Subcutaneous adipose tissue (tissue), 4 donors: ENCODE measurements around the gene TRIAP1. TPM values are rescaled to one million over a fixed set of nuclear protein-coding genes. Genes with fewer than 3 reads are reported as not detected.

Source experiments
- total RNA-seq, 4 donors: library from RNA; depleted of rRNA; stranded (reverse); fragments of >200 nt; gene quantifications; one replicate each; pipeline ENCODE4 v1.1.0, GENCODE V29; 2016
- TF ChIP-seq, protein P1 (sequence below): fragments of 450-650 bp; IDR thresholded peaks from one replicate; pipeline ENCODE4 v1.5.1; 2016; ENCODE audit warnings: low read depth, mild to moderate bottlenecking, control low read depth, antibody characterized with exemption, moderate library complexity

Gene TRIAP1
- 10 to 100 TPM; 12.6 to 31.8 (median 15.7) TPM for total RNA-seq

DNA sequence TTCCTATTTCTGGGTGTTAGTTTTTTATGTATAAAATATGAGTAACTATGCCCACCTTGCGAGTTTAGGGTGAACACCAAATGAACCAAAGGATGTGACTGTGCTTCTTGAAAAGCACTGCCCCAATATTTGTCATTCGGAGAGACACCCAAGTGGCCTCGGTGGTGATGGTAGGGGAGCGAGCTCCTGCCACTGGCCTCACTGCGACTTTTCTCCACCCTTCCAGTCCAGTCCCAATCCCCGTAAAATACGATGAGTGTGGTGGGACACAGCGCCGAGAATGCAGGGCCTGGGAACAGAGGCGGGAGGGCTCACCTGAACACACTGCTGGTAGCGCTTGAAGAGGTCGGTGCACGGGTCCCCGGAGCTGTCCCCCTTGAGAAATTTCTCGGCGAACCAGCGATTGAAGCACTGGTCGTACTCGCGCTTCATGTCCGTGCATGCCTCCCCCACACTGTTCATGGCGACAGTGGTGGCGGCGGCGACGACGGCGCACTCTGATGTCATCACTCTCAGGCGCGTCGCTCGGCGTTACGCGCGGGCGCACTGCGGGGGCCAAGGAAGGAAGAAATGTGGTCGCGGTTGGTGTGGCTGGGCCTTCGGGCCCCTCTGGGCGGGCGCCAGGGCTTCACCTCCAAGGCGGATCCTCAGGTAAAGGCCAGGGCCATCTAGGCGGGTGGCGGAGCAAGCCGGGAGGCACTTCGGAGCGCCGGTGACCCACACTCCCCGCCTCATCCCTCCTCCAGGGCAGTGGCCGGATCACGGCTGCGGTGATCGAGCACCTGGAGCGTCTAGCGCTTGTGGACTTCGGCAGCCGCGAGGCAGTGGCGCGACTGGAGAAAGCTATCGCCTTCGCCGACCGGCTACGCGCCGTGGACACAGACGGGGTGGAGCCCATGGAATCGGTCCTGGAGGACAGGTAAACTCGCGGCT, at the start of gene TRIAP1, which contains the start of gene GATC:
Gene TRIAP1, minus strand, starts transcription at position 474 of the 933 bp plus-strand sequence. Its CDS starts 12 bp downstream, at position 462.
Gene GATC, plus strand, starts transcription at position 534 of the 933 bp plus-strand sequence. Its CDS starts 37 bp downstream, at position 571.
- TF ChIP-seq, protein P1, sequence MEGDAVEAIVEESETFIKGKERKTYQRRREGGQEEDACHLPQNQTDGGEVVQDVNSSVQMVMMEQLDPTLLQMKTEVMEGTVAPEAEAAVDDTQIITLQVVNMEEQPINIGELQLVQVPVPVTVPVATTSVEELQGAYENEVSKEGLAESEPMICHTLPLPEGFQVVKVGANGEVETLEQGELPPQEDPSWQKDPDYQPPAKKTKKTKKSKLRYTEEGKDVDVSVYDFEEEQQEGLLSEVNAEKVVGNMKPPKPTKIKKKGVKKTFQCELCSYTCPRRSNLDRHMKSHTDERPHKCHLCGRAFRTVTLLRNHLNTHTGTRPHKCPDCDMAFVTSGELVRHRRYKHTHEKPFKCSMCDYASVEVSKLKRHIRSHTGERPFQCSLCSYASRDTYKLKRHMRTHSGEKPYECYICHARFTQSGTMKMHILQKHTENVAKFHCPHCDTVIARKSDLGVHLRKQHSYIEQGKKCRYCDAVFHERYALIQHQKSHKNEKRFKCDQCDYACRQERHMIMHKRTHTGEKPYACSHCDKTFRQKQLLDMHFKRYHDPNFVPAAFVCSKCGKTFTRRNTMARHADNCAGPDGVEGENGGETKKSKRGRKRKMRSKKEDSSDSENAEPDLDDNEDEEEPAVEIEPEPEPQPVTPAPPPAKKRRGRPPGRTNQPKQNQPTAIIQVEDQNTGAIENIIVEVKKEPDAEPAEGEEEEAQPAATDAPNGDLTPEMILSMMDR = no peak

DNA sequence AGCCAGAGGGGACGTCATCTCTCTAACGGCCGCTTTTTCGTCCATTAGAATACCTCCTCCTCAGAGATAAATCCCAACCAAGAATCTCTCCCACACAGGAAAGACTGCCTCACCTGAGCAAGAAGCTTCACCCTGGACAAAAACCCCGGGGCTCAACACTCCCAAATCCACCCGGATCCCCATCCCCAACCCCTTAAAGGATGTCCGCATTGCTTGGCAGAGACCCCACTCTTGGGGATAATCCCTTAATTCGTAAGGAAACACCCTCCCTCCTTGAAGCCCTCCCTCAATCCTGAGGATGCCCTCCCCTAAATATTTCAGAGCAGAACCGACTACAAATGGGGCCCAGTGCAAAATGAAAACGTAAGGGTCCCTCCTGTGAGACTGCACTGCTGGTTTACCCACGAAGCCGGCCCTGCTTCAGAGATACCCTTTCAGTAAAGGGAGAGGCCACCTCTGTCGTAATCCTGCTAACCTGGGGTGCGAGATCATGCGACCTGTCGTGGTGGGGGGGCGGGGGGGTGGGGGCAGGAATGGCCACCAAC, 49.1 kb upstream of the TRIAP1 start:
- TF ChIP-seq, protein P1 = no peak

GRCh38 chr12:120490833-120491512, 44.8 kb upstream of the TRIAP1 start:
- TF ChIP-seq, protein P1 = no peak

DNA sequence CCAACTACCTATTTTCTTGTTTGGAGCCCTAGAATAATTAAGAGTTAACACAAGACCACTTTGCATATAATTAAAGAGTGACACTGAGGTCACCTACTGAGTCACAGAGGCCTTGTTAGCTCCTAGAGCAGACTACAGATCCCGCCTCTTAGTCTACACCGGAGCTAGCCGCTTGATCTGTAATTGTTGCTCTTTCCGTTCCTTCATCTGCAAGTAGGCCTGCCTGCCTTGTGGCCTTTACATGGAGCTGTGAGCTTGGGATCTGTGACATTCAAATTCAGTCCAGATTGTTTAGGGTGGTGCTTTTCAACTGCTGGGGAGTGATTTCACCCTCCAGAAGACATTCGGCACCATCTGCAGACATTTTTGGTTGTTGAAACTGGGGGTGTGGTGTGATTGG, 44.1 kb upstream of the TRIAP1 start:
- TF ChIP-seq, protein P1 = no peak

DNA sequence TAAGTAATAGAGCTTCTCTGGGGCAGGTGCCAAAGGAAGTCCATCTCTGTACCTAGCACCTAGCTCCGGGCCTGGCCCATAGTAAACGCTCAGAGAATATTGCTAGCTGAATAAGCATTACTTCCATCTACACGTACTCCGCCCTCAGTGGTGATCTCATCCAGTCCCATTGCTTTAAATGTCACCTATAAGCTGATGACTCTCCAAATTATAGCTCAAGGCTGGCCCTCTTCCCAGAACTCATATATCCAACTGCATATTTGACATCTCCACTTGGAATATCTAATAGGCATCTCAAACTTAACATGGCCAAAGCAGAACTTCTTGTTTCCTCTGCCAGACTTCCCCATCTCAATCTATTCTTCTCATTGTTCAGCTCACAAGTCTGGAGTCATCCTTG, 42.8 kb upstream of the TRIAP1 start:
- TF ChIP-seq, protein P1 = no peak

DNA sequence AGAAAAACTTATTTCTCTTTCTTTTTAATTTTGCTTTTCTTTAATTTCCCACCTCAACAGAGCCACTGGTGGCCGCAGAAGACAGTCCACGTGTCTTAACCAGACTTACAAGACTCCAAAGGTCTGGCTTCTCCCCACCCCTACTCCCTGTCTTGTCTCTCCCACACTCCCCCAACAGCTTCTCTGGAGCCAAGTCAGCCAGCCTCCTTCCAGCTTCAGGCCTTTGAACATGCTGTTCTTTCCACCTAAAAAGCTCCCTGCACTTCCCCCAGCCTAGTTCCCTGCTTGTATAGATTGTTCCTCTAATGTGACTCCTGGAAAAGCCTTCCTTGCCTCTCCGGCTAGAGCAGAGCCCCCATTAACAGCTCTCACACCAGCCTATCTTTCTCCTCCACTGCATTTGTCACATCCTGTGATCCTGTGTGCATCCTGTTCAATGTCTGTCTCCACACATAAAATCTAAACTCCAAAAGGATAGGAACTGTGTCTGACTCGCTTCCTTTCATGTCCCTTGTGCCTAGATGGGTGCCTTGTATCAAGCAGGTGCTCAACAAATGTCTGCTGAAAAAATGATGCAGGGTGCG, 42.0 kb upstream of the TRIAP1 start:
- TF ChIP-seq, protein P1 = no peak
